ENCODE data around the gene ERC1.
A peak's percentile ranks its signal among the peaks of the same experiment; 100 is the strongest.
"Not testable (repeated sequence)": the region's sequence is repeated elsewhere in the genome, so short reads cannot be mapped to it uniquely, and the experiment has no call there.

Gene ERC1

GRCh38 chr12:1091350-1091749 lies 100.3 kb downstream of the ERC1 start:
- POLR2A ChIA-PET (ENCODE audit: low non-redundant PET) = no interaction called here
- CTCF ChIA-PET = interaction anchor here (0.7 kb wide), 1 partner anchor 10 kb away, joined by 3 read pairs; no protein-coding TSS in a partner anchor
- TF ChIP-seq CTCF (conservative IDR thresholded peaks at IDR 0.05; ENCODE audit: low read depth) = no peak
- no peak overlapping the region for H3K27ac ChIP-seq
- no peak for DNase-seq (ENCODE audit: low spot score)

- CTCF ChIA-PET = interaction anchor here (0.6 to 1.2 kb wide), 7 partner anchors 11 to 533 kb away, joined by 3 to 6 read pairs (median 4); no protein-coding TSS in a partner anchor
- peak; percentile 20 for DNase-seq (ENCODE audit: low spot score)
- H3K27ac ChIP-seq = no peak overlapping the region
- POLR2A ChIA-PET (ENCODE audit: low non-redundant PET) = no interaction called here
- TF ChIP-seq CTCF (conservative IDR thresholded peaks at IDR 0.05; ENCODE audit: low read depth) = peak; percentile 64
Observed at GRCh38 chr12:1093166-1093751, 102.2 kb downstream of the ERC1 start.

- ChIA-PET CTCF (interaction anchor here (0.7 to 1.8 kb wide), 2 partner anchors 10 to 23 kb away, joined by 4 read pairs; no protein-coding TSS in a partner anchor), POLR2A (ENCODE audit: low non-redundant PET) (no interaction called here)
- no peak for TF ChIP-seq CTCF (conservative IDR thresholded peaks at IDR 0.05; ENCODE audit: low read depth)
- no peak overlapping the region for H3K27ac ChIP-seq
- no peak for DNase-seq (ENCODE audit: low spot score)
Observed at GRCh38 chr12:1094714-1095113, 103.7 kb downstream of the ERC1 start.

GRCh38 chr12:1099158-1099557 lies 108.1 kb downstream of the ERC1 start:
- POLR2A ChIA-PET (ENCODE audit: low non-redundant PET) = no interaction called here
- no peak overlapping the region for H3K27ac ChIP-seq
- no peak for TF ChIP-seq CTCF (conservative IDR thresholded peaks at IDR 0.05; ENCODE audit: low read depth)
- CTCF ChIA-PET = no interaction called here
- DNase-seq (ENCODE audit: low spot score) = no peak

- H3K27ac ChIP-seq; POLR2A ChIA-PET (ENCODE audit: low non-redundant PET); CTCF ChIA-PET; DNase-seq (ENCODE audit: low spot score): not testable (repeated sequence)
Observed at GRCh38 chr12:1099618-1100017, 108.6 kb downstream of the ERC1 start.

GRCh38 chr12:1102115-1102514 lies 111.1 kb downstream of the ERC1 start:
- no peak for DNase-seq (ENCODE audit: low spot score)
- ChIA-PET POLR2A (ENCODE audit: low non-redundant PET) (no interaction called here), CTCF (no interaction called here)
- TF ChIP-seq CTCF (conservative IDR thresholded peaks at IDR 0.05; ENCODE audit: low read depth) = no peak
- no peak overlapping the region for H3K27ac ChIP-seq

- no peak overlapping the region for H3K27ac ChIP-seq
- DNase-seq (ENCODE audit: low spot score) = no peak
- ChIA-PET POLR2A (ENCODE audit: low non-redundant PET) (no interaction called here), CTCF (interaction anchor here (0.6 to 1.2 kb wide), 2 partner anchors 10 to 350 kb away, joined by 3 to 4 read pairs; no protein-coding TSS in a partner anchor)
- TF ChIP-seq CTCF (conservative IDR thresholded peaks at IDR 0.05; ENCODE audit: low read depth) = no peak
Observed at GRCh38 chr12:1102791-1103450, 111.9 kb downstream of the ERC1 start.

Measured in RWPE1 (cell line).